Heart left ventricle (tissue), 13 donors: ENCODE data around the gene TDRD7.

ENCODE experiments used
- CTCF ChIP-seq, 12 donors: fragments of 200-600 bp; sonication (generic) in 4 of 12; IDR thresholded peaks; one replicate each; pipeline versions ENCODE4 v1.5.0 to v1.8.0; 2018 to 2022; ENCODE audit warnings: antibody characterized with exemption in 12 of 12, mild to moderate bottlenecking in 5 of 12
- POLR2A ChIP-seq, 2 donors: fragments of 450-650 bp; IDR thresholded peaks; one replicate each; pipeline ENCODE4 v1.6.1; 2017; ENCODE audit warnings: antibody characterized with exemption in 2 of 2, mild to moderate bottlenecking in 2 of 2, moderate library complexity in 2 of 2
- donor health status: ischemic (EF 13 %, LVEDD 7.1; RV severe dilation, severe dysfunction).
- donor health status: DM: no; HTN: yes; CAD: no.
- donor health status: DM: no; HTN: no; CAD: no.
- donor health status: ischemic (EF 25% LVEDD 6.9; RV normal size, moderate dysfunction).
- donor health status: ischemic (EF 25% LVEDD 5.7; RV mildly dilated, moderate dysfunction).
- donor health status: ischemic (EF 35%, LVEDD 5.7; RV mildly dilated, moderate dysfunction).
- donor health status: nonischemic (EF 11% LVEDD 7.7; RV severe dilation, severe dysfunction).
- donor health status: DM: yes; HTN: yes; CAD: no.
- donor health status: PGD.
- donor health status: ischemic (EF 29% LVEDD 5.4; RV normal size, mild dysfunction).
- donor health status: nonischemic (EF 23%, LVEDD 6.1; RV moderate dilation, normal function).

- no peak for TF ChIP-seq CTCF (IDR thresholded peaks at IDR 0.05)
- TF ChIP-seq POLR2A (IDR thresholded peaks at IDR 0.05), result no peak
Observed at GRCh38 chr9:97480749-97481148, 68.9 kb downstream of the TDRD7 start.
